Left ventricle myocardium superior (tissue), 1 donor: ENCODE measurements around the gene WNT5B. TPM values are rescaled to one million over a fixed set of nuclear protein-coding genes. Genes with fewer than 3 reads are reported as not detected.
A peak's percentile ranks its signal among the peaks of the same experiment; 100 is the strongest.

ENCODE experiments used
- ATAC-seq: fragments of 200-7000 bp; cut with Tn5 transposase; one replicate; pipeline ENCODE4 v1.9.1; 2020; ENCODE audit warnings: mild to moderate bottlenecking, moderate library complexity
- DNase-seq: peaks from one replicate; pipeline ENCODE4 v3.0.0-alpha.2; 2020
- intact Hi-C: fragments of 100-400 bp; cut with micrococcal nuclease; formaldehyde crosslinking; loops from one replicate; pipeline ENCODE4 v1.11.0; 2022
- total RNA-seq: library from RNA; stranded (reverse); fragmentation: NEBNext Ultra II Directional; extraction: Animal tissue kit (Norgen Biotek cat#: 25700); gene quantifications from one replicate; pipeline ENCODE4 v1.2.1, GENCODE V29; 2021
- donor health status: DM: no; HTN: yes; CAD: no; lungs with severe emphysema.

WNT5B gene
- total RNA-seq, 1 donor from 2014 or later, result 2.4 TPM

GRCh38 chr12:1619587-1619986 lies 9.4 kb upstream of the WNT5B start:
- intact Hi-C loops, result no loop called here
- DNase-seq, result peak; percentile 61
- peak; percentile 75 for ATAC-seq

GRCh38 chr12:1620092-1620491 lies 8.9 kb upstream of the WNT5B start:
- intact Hi-C loops, result no loop called here
- DNase-seq (no peak), ATAC-seq (no peak)

GRCh38 chr12:1622406-1622805 lies 6.6 kb upstream of the WNT5B start:
- ATAC-seq, result no peak
- no peak for DNase-seq
- intact Hi-C loops, result no loop called here

DNA sequence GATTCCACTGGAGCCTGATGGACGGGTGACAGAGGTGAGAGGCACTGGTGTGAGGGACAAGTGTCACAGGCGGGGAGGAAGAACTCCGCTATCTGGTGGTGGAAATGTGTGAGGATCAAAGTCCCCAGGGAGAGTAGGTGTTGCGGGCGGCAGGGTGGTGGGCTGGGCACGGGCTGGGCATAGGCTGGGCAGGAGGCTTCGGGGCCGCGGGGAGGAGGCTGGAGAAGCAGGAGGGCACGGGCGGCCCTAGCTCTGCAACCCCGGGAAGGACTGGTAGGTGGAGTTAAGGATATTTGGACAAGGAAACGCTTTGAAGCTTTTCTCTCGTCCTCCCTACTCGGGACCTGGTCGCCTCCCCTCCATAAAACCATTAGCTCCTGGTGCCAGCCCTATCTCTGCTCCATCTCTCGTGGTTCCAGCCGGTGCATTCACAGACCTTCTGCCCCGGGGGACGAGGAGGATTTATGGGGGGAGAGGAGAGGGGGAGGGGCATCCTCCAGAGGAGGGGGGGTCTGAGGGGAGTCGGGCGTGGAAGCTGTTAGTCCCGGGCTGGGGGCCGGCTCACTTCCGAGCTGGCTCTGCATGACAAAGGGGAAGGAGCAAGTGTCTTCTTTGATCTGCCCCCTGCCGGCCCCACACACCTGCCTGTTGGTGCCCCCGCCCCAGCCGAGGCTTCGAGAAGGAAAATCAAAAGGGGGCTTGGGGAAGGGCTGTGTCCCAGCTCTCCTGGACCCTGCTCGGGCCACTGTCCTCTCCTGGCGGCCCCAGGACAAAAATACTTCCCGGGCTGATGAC lies 504 bp downstream of the WNT5B start:
- intact Hi-C loops, result no loop called here
- DNase-seq (peak; percentile 44), ATAC-seq (no peak)

GRCh38 chr12:1630133-1630826 lies 1.2 kb downstream of the WNT5B start:
- ATAC-seq (peak; percentile 42), DNase-seq (peak; percentile 74)
- intact Hi-C loops, result no loop called here

GRCh38 chr12:1630827-1631591 lies 2.0 kb downstream of the WNT5B start:
- DNase-seq (peak; percentile 58), ATAC-seq (peak; percentile 16)
- intact Hi-C loops, result no loop called here

DNA sequence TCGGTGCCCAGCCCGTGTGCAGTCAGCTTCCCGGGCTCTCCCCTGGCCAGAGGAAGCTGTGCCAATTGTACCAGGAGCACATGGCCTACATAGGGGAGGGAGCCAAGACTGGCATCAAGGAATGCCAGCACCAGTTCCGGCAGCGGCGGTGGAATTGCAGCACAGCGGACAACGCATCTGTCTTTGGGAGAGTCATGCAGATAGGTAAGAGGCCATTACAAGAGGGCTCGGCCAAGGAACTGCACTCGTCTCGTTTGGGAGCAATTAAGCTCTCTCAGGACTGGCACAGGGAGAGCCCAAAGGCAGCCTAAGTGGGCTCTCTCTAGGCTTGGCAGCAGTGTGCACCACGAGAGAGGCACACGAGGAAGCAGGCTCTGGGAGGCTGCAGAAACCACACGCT lies 3.7 kb downstream of the WNT5B start:
- ATAC-seq, result peak; percentile 65
- intact Hi-C loops, result no loop called here
- DNase-seq, result peak; percentile 58

- ATAC-seq, result no peak
- DNase-seq, result no peak
- intact Hi-C loops, result no loop called here
Measured at GRCh38 chr12:1633459-1633858, 4.4 kb downstream of the WNT5B start.

GRCh38 chr12:1634149-1634548 lies 5.1 kb downstream of the WNT5B start:
- ATAC-seq (no peak), DNase-seq (no peak)
- intact Hi-C loops, result no loop called here

GRCh38 chr12:1634590-1635191 lies 5.7 kb downstream of the WNT5B start:
- intact Hi-C loops, result no loop called here
- DNase-seq (peak; percentile 92), ATAC-seq (peak; percentile 51)

DNA sequence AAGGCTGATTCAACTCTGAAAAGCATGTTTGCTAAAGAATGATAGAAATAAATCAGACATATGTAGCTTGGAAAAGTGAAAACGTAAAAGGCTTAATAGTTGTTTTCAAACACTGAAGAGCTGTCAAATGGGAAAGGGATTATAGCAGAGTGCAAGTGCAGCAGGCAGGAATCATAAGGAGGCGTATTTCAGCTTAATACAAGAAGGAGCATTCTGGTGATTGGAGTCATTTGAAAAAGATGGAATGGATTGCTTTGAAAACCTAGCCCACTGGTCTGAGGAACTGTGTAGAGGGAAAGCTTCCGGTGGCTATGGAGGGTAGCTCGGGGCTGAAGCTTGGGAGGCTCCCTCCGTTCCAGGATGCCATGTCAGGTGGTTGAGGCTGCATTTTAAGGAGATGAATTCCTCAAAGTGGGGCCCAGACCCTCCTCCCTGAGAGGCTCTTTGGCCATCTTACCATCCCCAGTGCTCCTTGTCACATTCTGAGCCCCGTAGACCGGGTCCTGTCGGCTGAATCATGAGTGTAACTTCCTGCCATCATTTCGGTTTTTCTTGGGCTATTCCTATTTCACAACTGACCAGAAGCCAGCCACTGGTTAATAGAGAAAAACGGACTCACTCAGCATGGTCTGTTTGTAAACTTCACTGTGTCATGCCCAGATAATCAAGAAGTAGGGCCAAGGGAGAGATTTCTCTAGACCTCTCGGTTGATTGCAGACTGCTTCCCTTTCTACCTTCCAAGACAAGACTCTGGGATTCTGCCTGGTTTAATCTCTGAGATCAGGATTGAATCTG lies 6.5 kb downstream of the WNT5B start:
- no peak for DNase-seq
- intact Hi-C loops, result no loop called here
- no peak for ATAC-seq

DNA sequence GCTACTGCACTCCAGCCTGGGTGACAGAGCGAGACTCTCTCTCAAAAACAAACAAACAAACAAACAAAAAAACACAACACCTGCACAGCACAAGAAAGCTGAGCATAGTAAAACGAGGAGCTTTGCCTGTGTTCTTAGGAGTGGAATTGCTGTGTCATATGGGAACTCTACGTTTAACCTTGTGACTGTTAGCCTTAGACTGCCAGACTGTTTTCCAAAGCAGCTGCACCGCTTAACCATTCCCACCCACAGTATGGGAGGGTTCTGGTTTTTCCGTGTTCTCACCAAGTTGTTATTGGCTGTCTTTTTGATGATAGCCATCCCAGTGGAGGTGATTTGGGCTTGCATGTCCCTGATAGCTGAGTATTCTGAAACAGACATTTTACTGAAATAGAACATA lies 9.2 kb downstream of the WNT5B start:
- intact Hi-C loops, result no loop called here
- no peak for DNase-seq
- ATAC-seq, result no peak

- DNase-seq, result no peak
- no peak for ATAC-seq
- intact Hi-C loops, result no loop called here
Measured at GRCh38 chr12:1639538-1639937, 10.5 kb downstream of the WNT5B start.

DNA sequence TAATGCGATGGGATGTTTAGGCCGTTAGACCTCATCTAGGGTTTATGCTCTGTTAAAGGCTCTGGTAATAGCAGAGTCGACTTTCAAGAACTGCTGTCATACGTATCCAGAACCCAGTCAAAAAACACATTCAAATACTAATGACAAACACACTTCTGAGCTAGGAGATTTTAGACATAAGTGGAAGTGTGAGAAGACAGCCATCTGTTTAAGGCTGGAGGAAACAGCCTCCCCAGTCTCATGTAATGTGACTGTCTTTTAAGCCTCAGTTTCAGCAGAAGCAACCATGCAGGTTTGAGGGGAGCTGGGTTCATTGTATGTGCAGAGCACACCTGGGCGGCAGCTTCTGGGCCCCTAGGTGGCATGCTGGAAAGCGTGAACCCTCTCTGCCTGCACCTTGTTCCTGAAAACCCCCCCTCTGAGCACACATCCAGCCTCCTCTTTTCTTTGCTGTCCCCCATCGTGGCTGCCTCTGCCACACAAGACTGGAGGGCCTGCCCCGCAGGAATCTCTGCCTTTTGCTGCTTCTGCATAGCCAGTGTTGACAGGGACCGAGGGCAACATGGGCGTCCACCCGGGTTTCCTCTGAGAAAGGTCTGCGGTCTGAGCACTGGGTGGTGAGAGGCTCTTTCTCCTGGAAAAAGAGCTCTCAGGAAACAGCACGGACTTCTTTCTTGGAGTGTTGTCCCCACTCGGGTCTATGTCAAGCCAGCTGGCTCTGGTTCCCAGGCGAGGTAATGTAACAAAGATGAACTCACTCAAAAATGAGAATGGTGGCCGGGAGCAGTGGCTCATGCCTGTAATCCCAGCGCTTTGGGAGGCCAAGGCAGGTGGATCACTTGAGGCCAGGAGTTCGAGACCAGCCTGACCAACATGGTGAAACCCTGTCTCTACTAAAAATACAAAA lies 11.6 kb downstream of the WNT5B start:
- ATAC-seq, result no peak

DNA sequence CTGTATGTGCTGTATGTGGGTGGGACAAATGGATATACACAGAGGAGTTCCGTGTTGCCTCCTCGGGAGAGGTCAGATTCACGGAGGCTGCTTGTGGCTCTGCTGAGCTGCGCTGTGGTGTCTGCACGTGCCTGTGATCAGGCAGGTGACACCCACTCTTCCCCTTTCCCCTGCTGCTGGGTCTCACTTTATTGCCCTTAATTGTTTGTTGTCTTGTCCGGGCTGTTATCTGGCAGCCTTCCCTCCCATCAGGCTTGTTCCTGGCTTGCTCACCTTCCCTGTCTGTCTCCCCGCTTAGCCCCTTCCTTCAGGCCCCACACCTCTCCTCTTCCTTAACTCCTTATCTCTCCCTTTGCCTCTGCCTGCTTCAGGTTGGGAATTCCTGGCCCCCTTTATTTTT lies 13.5 kb downstream of the WNT5B start:
- intact Hi-C loops, result no loop called here
- ATAC-seq, result no peak
- no peak for DNase-seq

More for the DNA sequence above, 11.6 kb downstream of the WNT5B start:
- intact Hi-C loops, result no loop called here
- no peak for DNase-seq

DNA sequence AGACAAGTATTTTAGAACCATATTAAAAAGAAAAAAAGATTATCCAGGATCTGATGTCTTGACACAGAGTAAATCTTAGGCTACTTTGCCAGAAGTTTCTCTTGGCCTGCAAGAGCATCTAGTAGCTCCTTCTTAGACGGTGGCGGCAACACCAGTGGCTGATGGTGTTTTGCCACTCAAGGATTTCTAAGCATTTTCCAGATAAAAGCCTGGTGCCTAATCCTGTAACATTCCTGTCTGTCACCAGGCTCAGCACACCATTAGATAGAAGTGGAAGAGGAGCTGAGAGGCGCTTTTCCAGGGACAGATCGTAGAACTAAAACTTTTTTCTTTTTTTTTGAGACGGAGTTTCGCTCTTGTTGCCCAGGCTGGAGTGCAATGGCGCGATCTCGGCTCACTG lies 14.0 kb downstream of the WNT5B start:
- intact Hi-C loops, result no loop called here
- ATAC-seq (peak; percentile 13), DNase-seq (no peak)

DNA sequence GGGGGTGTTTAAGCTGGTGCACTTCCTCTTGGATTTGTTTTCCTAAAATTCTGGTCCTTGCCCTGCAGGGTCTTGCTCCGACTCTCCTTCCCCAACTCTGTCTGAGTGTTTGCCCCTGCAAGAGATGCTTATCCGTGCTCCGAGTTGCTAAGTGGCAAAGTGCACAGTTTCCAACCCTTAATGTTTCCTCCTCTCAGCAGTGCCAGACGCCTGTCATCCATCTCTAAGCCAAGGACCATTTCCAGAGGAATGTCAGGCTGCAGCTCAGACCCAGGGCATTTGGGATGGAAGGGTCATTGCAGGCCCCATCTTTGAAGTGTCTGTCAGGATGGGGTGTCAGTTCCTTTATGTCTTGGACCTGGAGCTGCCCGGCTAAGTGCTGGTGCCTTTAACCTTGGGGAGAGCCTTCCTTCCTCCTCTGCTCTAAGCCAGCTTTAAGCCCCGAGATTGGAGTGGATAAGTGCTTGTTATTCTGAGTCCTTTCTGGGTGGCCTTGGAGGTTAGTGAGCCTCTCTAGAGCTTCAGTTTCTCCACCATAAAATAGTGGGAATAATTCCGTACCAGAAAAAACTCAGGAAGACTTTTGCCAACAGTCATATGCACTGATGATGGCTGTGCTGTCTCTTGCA lies 15.0 kb downstream of the WNT5B start:
- ATAC-seq (peak; percentile 6), DNase-seq (no peak)
- intact Hi-C loops, result no loop called here
